Measurements from ENCODE around the gene XAB2. TPM values are rescaled to one million over a fixed set of nuclear protein-coding genes. Genes with fewer than 3 reads are reported as not detected.

XAB2 gene
- total RNA-seq, 1 donor from 2014 or later = 32.8 TPM

- Mint-ChIP-seq H3K4me1 (ENCODE audit: low read depth, unreplicated experiment) (no peaks in the 10 kb centered on the region), H3K27ac (ENCODE audit: unreplicated experiment) (no peak overlapping the region), H3K27me3 (ENCODE audit: unreplicated experiment) (peaks cover 5% of the 10 kb centered on the region), H3K9me3 (ENCODE audit: unreplicated experiment) (no peaks in the 10 kb centered on the region), H3K36me3 (ENCODE audit: unreplicated experiment) (no peaks in the 10 kb centered on the region), H3K4me3 (ENCODE audit: unreplicated experiment) (no peak overlapping the region)
- DNase-seq = no peak
- TF ChIP-seq, protein P1, sequence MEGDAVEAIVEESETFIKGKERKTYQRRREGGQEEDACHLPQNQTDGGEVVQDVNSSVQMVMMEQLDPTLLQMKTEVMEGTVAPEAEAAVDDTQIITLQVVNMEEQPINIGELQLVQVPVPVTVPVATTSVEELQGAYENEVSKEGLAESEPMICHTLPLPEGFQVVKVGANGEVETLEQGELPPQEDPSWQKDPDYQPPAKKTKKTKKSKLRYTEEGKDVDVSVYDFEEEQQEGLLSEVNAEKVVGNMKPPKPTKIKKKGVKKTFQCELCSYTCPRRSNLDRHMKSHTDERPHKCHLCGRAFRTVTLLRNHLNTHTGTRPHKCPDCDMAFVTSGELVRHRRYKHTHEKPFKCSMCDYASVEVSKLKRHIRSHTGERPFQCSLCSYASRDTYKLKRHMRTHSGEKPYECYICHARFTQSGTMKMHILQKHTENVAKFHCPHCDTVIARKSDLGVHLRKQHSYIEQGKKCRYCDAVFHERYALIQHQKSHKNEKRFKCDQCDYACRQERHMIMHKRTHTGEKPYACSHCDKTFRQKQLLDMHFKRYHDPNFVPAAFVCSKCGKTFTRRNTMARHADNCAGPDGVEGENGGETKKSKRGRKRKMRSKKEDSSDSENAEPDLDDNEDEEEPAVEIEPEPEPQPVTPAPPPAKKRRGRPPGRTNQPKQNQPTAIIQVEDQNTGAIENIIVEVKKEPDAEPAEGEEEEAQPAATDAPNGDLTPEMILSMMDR (IDR thresholded peaks at IDR 0.05; ENCODE audit: partially characterized antibody, unreplicated experiment) = no peak
Observed at GRCh38 chr19:7570761-7571160, 58.6 kb downstream of the XAB2 start.

Small RNA genes lying within 50 kb of the gene (microRNA-seq; reads per million reads assigned to microRNA genes)
- 4.1 reads per million, percentile 28 among the genes with 10 or more reads in this experiment for gene MIR6792 (ENCODE audit: unreplicated experiment)

Other genes starting within 250 kb of the XAB2 start
- 2.6 TPM for gene PEX11G, start 140.5 kb downstream of the XAB2 start, total RNA-seq (ENCODE audit: unreplicated experiment)
- gene ZNF358, start 113.4 kb downstream of the XAB2 start, total RNA-seq (ENCODE audit: unreplicated experiment) = 148 TPM
- 39.8 TPM for gene MCOLN1, start 106.9 kb downstream of the XAB2 start, total RNA-seq (ENCODE audit: unreplicated experiment)
- gene PNPLA6, start 93.8 kb downstream of the XAB2 start, total RNA-seq (ENCODE audit: unreplicated experiment) = 82.0 TPM
- gene CAMSAP3, start 33.7 kb downstream of the XAB2 start, total RNA-seq (ENCODE audit: unreplicated experiment) = 47.6 TPM
- 186 TPM for gene PET100, start 248 bp upstream of the XAB2 start, total RNA-seq (ENCODE audit: unreplicated experiment)
- gene PCP2, start 4.2 kb upstream of the XAB2 start, total RNA-seq (ENCODE audit: unreplicated experiment) = not detected
- 32.8 TPM for gene STXBP2, start 7.6 kb upstream of the XAB2 start, total RNA-seq (ENCODE audit: unreplicated experiment)
- gene RETN, start 39.5 kb upstream of the XAB2 start, total RNA-seq (ENCODE audit: unreplicated experiment) = not detected
- not detected for gene MCEMP1, start 47.5 kb upstream of the XAB2 start, total RNA-seq (ENCODE audit: unreplicated experiment)
- 142 TPM for gene TRAPPC5, start 51.3 kb upstream of the XAB2 start, total RNA-seq (ENCODE audit: unreplicated experiment)
- gene FCER2, start 72.6 kb upstream of the XAB2 start, total RNA-seq (ENCODE audit: unreplicated experiment) = not detected
- gene CLEC4G, start 102.6 kb upstream of the XAB2 start, total RNA-seq (ENCODE audit: unreplicated experiment) = 14.8 TPM
- gene CD209, start 118.0 kb upstream of the XAB2 start, total RNA-seq (ENCODE audit: unreplicated experiment) = not detected
- not detected for gene CLEC4M, start 133.7 kb upstream of the XAB2 start, total RNA-seq (ENCODE audit: unreplicated experiment)
- gene EVI5L, start 200.7 kb upstream of the XAB2 start, total RNA-seq (ENCODE audit: unreplicated experiment) = 36.4 TPM
- gene PRR36, start 244.8 kb upstream of the XAB2 start, total RNA-seq (ENCODE audit: unreplicated experiment) = 37.4 TPM